Neuronal stem cell (in vitro differentiated cells): ENCODE measurements around the gene DYNC1LI1.
"Not testable (repeated sequence)": the region's sequence is repeated elsewhere in the genome, so short reads cannot be mapped to it uniquely, and the experiment has no call there.

Source experiments
- DNase-seq: peaks from one replicate; pipeline ENCODE4 v3.0.0-alpha.2; 2013; ENCODE audit warnings: low spot score
- H2AFZ ChIP-seq: one replicate; pipeline ENCODE4 v1.6.1; 2013; ENCODE audit warnings: mild to moderate bottlenecking, low read length, inconsistent platforms
- H2AK5ac ChIP-seq: 2 replicates; pipeline ENCODE4 v1.6.1; 2013; ENCODE audit warnings: low read depth, mild to moderate bottlenecking, inconsistent platforms, low read length, moderate library complexity, mixed read lengths
- H2BK120ac ChIP-seq: 2 replicates; pipeline ENCODE4 v1.6.1; 2013; ENCODE audit warnings: low read depth, mild to moderate bottlenecking, inconsistent platforms, low read length, moderate library complexity, mixed read lengths
- H2BK12ac ChIP-seq: one replicate; pipeline ENCODE4 v1.6.1; 2013; ENCODE audit warnings: low read length, inconsistent platforms
- H2BK15ac ChIP-seq: 2 replicates; pipeline ENCODE4 v1.6.1; 2013; ENCODE audit warnings: mild to moderate bottlenecking, low read length, inconsistent platforms, mixed read lengths
- H2BK5ac ChIP-seq: one replicate; pipeline ENCODE4 v1.6.1; 2013; ENCODE audit warnings: inconsistent platforms, mild to moderate bottlenecking, low read length, moderate library complexity
- H3K14ac ChIP-seq: one replicate; pipeline ENCODE4 v1.6.1; 2013; ENCODE audit warnings: low read length, inconsistent platforms
- H3K18ac ChIP-seq: 2 replicates; pipeline ENCODE4 v1.6.1; 2013; ENCODE audit warnings: low read length, inconsistent platforms
- H3K23ac ChIP-seq: 2 replicates; pipeline ENCODE4 v1.6.1; 2013; ENCODE audit warnings: low read depth, mild to moderate bottlenecking, mixed read lengths, low read length, inconsistent platforms; ENCODE audit not compliant: poor library complexity
- H3K27ac ChIP-seq: replicated peaks from 3 replicates; pipeline ENCODE4 v1.5.1; 2013; ENCODE audit warnings: low read length, inconsistent platforms
- H3K27me3 ChIP-seq, 3 experiments: 2 replicates each; pipeline ENCODE4 v1.6.1; 2013; ENCODE audit warnings: low read length in 3 of 3, mild to moderate bottlenecking in 2 of 3, inconsistent platforms in 1 of 3, low read depth in 1 of 3, mixed read lengths in 1 of 3, moderate library complexity in 1 of 3; ENCODE audit not compliant: control insufficient read depth in 3 of 3, insufficient read depth in 3 of 3
- H3K36me3 ChIP-seq, 2 donors: replicated peaks in 1 of 2; 2 replicates each; pipeline ENCODE4 v1.6.1; 2013; ENCODE audit warnings: low read length in 2 of 2; ENCODE audit not compliant: control insufficient read depth in 2 of 2, insufficient read depth in 2 of 2
- H3K4ac ChIP-seq: 2 replicates; pipeline ENCODE4 v1.6.1; 2013; ENCODE audit warnings: inconsistent platforms, mild to moderate bottlenecking, low read length, moderate library complexity
- H3K4me1 ChIP-seq, 2 donors: 1 replicate in 1 of 2; 2 replicates in 1 of 2; pipeline ENCODE4 v1.6.1; 2013; ENCODE audit warnings: low read length in 2 of 2, low read depth in 1 of 2; ENCODE audit not compliant: control insufficient read depth in 2 of 2, insufficient read depth in 1 of 2
- H3K4me2 ChIP-seq: one replicate; pipeline ENCODE4 v1.6.1; 2013; ENCODE audit warnings: mild to moderate bottlenecking, low read length, inconsistent platforms; ENCODE audit not compliant: insufficient read depth, poor library complexity, severe bottlenecking
- H3K4me3 ChIP-seq, 2 donors: 2 replicates each; pipeline ENCODE4 v1.5.1; 2013; ENCODE audit warnings: low read length in 2 of 2, mild to moderate bottlenecking in 2 of 2, inconsistent platforms in 1 of 2, moderate library complexity in 1 of 2
- H3K79me1 ChIP-seq: one replicate; pipeline ENCODE4 v1.6.1; 2013; ENCODE audit warnings: low read depth, mild to moderate bottlenecking, inconsistent platforms, low read length, moderate library complexity
- H3K9ac ChIP-seq: one replicate; pipeline ENCODE4 v1.6.1; 2013; ENCODE audit warnings: mild to moderate bottlenecking, low read depth, low read length, inconsistent platforms; ENCODE audit not compliant: poor library complexity
- H3K9me3 ChIP-seq, 2 donors: replicated peaks in 1 of 2; 2 replicates each; pipeline versions ENCODE3 to v1.6.1; 2013; ENCODE audit warnings: low read length in 2 of 2, mild to moderate bottlenecking in 2 of 2, inconsistent platforms in 1 of 2, low read depth in 1 of 2, mixed read lengths in 1 of 2, moderate library complexity in 1 of 2; ENCODE audit not compliant: control insufficient read depth in 2 of 2, insufficient read depth in 1 of 2
- H4K8ac ChIP-seq: one replicate; pipeline ENCODE4 v1.6.1; 2013; ENCODE audit warnings: low read depth, mild to moderate bottlenecking, inconsistent platforms, low read length, moderate library complexity
- H4K91ac ChIP-seq: one replicate; pipeline ENCODE4 v1.6.1; 2013; ENCODE audit warnings: low read length, low read depth, mild to moderate bottlenecking, inconsistent platforms; ENCODE audit not compliant: poor library complexity
- WGBS, 2 donors: extraction: QIAGEN DNeasy Blood & Tissue Kit; methylation state at CpG; one replicate each; pipeline ENCODE4 v1.1.7; 2013; ENCODE audit warnings: missing lambda C conversion rate in 2 of 2, mixed read lengths in 1 of 2; ENCODE audit not compliant: insufficient read length in 2 of 2, insufficient replicate concordance in 1 of 2; ENCODE audit errors: extremely low coverage in 2 of 2; 5-methylcytosine and 5-hydroxymethylcytosine counted together

The DYNC1LI1 gene

DNA sequence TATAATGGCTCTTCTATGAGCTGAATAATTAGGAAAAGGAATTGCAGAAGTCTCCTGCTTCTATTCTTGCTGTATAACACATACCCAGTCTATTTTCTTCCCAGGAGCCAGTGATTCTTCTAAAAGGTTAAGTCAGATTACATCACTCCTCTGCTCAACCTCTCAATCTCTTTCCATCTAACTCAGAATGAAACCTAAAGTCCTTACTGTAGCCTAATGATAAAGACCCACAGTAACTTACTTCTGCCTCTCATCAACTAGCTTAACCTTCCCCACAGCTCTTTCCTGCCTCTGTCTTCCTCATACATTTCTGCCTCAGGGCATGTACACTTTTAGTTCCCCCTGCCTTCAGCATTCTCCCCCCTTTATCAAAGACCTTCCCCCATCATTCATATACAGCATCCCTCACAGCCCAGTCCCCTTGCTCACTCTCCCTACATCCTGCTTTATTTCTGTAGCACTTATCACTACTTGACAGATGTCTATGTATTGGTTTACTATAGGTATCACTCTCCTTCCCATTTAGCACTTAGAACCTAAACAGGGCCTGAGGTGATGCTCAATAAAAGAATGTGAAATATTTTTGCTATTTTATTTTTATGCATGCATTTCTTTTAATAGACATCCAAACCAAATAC, 39.5 kb downstream of the DYNC1LI1 start:
- no peak overlapping the region for H4K91ac ChIP-seq
- H3K4ac ChIP-seq: no peak overlapping the region
- H2BK120ac ChIP-seq: no peak overlapping the region
- no peak overlapping the region for H2BK12ac ChIP-seq
- H3K36me3 ChIP-seq: peaks cover 9 to 99% of the 10 kb centered on the region in 2 donors
- H3K9me3 ChIP-seq: no peaks in the 10 kb centered on the region
- H2AK5ac ChIP-seq: no peak overlapping the region
- no peak overlapping the region for H3K4me2 ChIP-seq
- H3K23ac ChIP-seq: no peak overlapping the region
- no peak overlapping the region for H3K9ac ChIP-seq
- H2AFZ ChIP-seq: no peak overlapping the region
- H3K18ac ChIP-seq: no peak overlapping the region
- no peak overlapping the region for H3K4me3 ChIP-seq
- no peak overlapping the region for H2BK5ac ChIP-seq
- no peak overlapping the region for H3K14ac ChIP-seq
- H3K27ac ChIP-seq: no peak overlapping the region
- no peak overlapping the region for H4K8ac ChIP-seq
- H2BK15ac ChIP-seq: no peak overlapping the region
- H3K27me3 ChIP-seq: no peaks in the 10 kb centered on the region
- no peaks in the 10 kb centered on the region for H3K4me1 ChIP-seq
- no peaks in the 10 kb centered on the region for H3K79me1 ChIP-seq
- DNase-seq: no peak

GRCh38 chr3:32525720-32526119, 44.9 kb downstream of the DYNC1LI1 start:
- DNase-seq: no peak

DNA sequence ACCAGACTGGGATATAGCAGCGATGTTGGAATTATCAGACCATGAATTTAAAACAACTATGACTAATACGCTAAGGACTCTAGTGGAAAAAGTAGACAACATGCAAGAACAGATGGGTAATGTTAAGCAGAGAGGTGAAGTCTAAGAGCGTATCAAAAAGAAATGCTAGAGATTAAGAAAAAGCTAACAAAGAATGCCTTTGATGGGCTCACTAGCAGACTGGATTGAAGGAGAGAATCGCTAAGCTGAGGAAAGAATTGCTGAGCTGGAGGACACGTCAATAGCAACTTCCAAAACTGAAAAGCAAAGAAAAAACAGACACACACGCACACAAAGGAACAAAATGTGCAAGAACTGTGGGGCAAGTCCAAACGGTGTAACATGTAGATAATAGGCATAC, 48.0 kb downstream of the DYNC1LI1 start:
- Histone ChIP-seq H3K14ac (no peak overlapping the region), H2BK5ac (no peak overlapping the region), H4K91ac (no peak overlapping the region), H3K4me1 (no peaks in the 10 kb centered on the region), H2BK12ac (no peak overlapping the region), H3K27ac (no peak overlapping the region), H3K18ac (no peak overlapping the region), H2BK15ac (no peak overlapping the region), H4K8ac (no peak overlapping the region), H3K9ac (no peak overlapping the region), H2BK120ac (no peak overlapping the region), H3K4me2 (no peak overlapping the region), H3K4me3 (no peak overlapping the region), H2AK5ac (no peak overlapping the region), H3K36me3 (peaks cover 0 to 61% of the 10 kb centered on the region in 2 donors), H2AFZ (no peak overlapping the region), H3K79me1 (no peaks in the 10 kb centered on the region), H3K23ac (no peak overlapping the region), H3K9me3 (peaks cover 0 to 8% of the 10 kb centered on the region in 2 donors), H3K27me3 (no peaks in the 10 kb centered on the region), H3K4ac (no peak overlapping the region)
- DNase-seq: no peak
- WGBS, 2 donors: no CpG with 5 or more reads among the region's 7 CpGs

More at GRCh38 chr3:32525720-32526119, 44.9 kb downstream of the DYNC1LI1 start:
- H2AK5ac ChIP-seq: no peak overlapping the region
- no peak overlapping the region for H3K4me3 ChIP-seq
- H2BK5ac ChIP-seq: no peak overlapping the region
- H3K18ac ChIP-seq: no peak overlapping the region
- H3K36me3 ChIP-seq: peaks cover 4 to 86% of the 10 kb centered on the region in 2 donors
- no peak overlapping the region for H3K23ac ChIP-seq
- no peak overlapping the region for H4K8ac ChIP-seq
- H2AFZ ChIP-seq: no peak overlapping the region
- H3K4me1 ChIP-seq: no peaks in the 10 kb centered on the region
- H3K9me3 ChIP-seq: peaks cover 0 to 8% of the 10 kb centered on the region in 2 donors
- no peak overlapping the region for H3K9ac ChIP-seq
- H2BK12ac ChIP-seq: no peak overlapping the region
- H3K4ac ChIP-seq: no peak overlapping the region
- no peak overlapping the region for H2BK15ac ChIP-seq
- H4K91ac ChIP-seq: no peak overlapping the region
- no peak overlapping the region for H3K27ac ChIP-seq
- no peaks in the 10 kb centered on the region for H3K79me1 ChIP-seq
- no peak overlapping the region for H3K14ac ChIP-seq
- no peak overlapping the region for H2BK120ac ChIP-seq
- H3K4me2 ChIP-seq: no peak overlapping the region
- no peaks in the 10 kb centered on the region for H3K27me3 ChIP-seq

- H3K27me3 ChIP-seq, H3K14ac ChIP-seq, H2AFZ ChIP-seq, H2BK5ac ChIP-seq, H4K8ac ChIP-seq, H3K9ac ChIP-seq, H2BK12ac ChIP-seq, H3K79me1 ChIP-seq, H3K9me3 ChIP-seq, H4K91ac ChIP-seq, H3K4me2 ChIP-seq, H3K4ac ChIP-seq, DNase-seq, H3K4me1 ChIP-seq, H3K18ac ChIP-seq, H2BK15ac ChIP-seq, H3K4me3 ChIP-seq, H2BK120ac ChIP-seq, H2AK5ac ChIP-seq, H3K23ac ChIP-seq, H3K27ac ChIP-seq: not testable (repeated sequence)
- peaks cover 0 to 25% of the 10 kb centered on the region in 2 donors for H3K36me3 ChIP-seq
- WGBS, 2 donors: no CpG with 5 or more reads among the region's 5 CpGs
These were observed 51.7 kb downstream of the DYNC1LI1 start for GRCh38 chr3:32518921-32519320.
